ENCODE measurements around the gene ST14.
"Not testable (repeated sequence)": the region's sequence is repeated elsewhere in the genome, so short reads cannot be mapped to it uniquely, and the experiment has no call there.

DNA sequence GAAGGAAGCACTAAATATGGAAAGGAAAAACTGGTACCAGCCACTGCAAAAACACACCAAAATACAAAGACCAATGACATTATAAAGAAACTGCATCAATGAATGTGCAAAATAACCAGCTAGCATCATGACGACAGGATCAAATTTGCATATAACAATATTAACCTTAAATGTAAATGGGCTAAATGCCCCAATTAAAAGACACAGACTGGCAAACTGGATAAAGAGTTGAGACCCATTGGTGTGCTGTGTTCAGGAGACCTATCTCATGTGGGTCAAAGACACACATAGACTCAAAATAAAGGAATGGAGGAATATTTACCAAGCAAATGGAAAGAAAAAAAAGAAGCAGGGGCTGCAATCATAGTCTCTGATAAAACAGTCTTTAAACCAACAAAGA is 92.2 kb downstream of the ST14 start:
- TF ChIP-seq, protein P1, sequence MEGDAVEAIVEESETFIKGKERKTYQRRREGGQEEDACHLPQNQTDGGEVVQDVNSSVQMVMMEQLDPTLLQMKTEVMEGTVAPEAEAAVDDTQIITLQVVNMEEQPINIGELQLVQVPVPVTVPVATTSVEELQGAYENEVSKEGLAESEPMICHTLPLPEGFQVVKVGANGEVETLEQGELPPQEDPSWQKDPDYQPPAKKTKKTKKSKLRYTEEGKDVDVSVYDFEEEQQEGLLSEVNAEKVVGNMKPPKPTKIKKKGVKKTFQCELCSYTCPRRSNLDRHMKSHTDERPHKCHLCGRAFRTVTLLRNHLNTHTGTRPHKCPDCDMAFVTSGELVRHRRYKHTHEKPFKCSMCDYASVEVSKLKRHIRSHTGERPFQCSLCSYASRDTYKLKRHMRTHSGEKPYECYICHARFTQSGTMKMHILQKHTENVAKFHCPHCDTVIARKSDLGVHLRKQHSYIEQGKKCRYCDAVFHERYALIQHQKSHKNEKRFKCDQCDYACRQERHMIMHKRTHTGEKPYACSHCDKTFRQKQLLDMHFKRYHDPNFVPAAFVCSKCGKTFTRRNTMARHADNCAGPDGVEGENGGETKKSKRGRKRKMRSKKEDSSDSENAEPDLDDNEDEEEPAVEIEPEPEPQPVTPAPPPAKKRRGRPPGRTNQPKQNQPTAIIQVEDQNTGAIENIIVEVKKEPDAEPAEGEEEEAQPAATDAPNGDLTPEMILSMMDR (IDR thresholded peaks at IDR 0.05) = not testable (repeated sequence)
- TF ChIP-seq POLR2A (IDR thresholded peaks at IDR 0.05) = not testable (repeated sequence)
